Measurements from ENCODE around the gene CDH26.

GRCh38 chr20:59923514-59923913 lies 34.7 kb upstream of the CDH26 start:
- TF ChIP-seq CTCF (conservative IDR thresholded peaks at IDR 0.05 in 1 of 2, IDR thresholded peaks at IDR 0.05 in 1 of 2; ENCODE audit: extremely low read depth in 1 of 2, insufficient read depth in 1 of 2, low read depth in 1 of 2, low read length in 2 of 2) = no peak
- no peak for TF ChIP-seq EZH2 (IDR thresholded peaks at IDR 0.05; ENCODE audit: borderline replicate concordance, low read length)

Measured in mammary epithelial cell (primary cell).